GM20431 (cell line): ENCODE data around the gene RAB40B.

ENCODE experiments used
- in situ Hi-C: fragments of 300-500 bp; cut with MseI, MboI; formaldehyde crosslinking; loops from one replicate; pipeline ENCODE4 v1.15.0; 2020; ENCODE audit warnings: low sequenced_read_pairs; ENCODE audit not compliant: unreplicated experiment

The RAB40B gene

DNA sequence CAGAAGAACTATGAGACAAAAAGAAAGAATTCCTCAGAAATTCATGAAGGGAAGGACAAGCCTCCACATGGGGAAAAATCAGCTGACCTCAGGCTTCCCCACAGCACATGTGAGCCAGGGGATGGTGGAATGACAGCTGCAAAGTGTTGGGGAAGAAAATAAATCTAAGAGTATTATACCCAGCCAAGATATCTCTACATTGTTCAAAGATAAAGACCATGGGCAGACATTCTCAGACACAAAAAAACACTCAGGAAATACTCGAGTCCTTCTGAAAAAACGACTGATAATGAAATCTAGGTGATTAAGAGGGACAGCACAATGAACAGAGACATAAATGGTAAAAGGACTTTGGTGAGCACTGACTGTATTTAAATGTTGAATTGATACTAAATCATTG is 3.9 kb downstream of the RAB40B start:
- in situ Hi-C loops, result no loop called here

DNA sequence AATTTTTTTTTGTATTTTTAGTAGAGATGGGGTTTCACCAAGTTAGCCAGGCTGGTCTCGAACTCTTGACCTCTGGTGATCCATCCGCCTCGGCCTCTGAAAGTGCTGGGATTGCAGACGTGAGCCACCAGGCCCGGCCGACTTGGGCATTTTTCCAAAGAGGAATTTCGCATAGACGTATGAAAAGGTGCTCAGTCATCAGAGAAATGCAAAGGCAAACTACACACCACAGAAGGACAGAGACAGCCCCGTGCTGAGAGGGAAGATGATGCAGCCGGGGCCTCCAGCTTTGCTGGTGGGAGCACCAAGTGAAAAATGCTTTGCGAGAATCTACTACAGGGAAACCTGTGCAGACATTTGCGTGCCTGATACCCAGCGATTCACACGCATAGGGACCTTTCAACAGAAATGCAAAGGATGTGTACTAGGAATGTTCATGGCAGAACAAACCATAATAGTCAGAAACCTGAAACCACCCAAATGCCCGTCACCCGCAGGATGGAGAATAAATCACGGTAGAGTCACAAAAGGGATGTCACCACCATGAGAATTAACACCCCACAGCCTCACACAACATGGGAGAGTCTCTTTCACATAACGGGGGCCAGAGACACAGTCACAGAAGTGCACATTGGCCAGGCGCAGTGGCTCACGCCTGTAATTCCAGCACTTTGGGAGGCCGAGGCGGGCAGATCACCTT is 5.2 kb downstream of the RAB40B start:
- in situ Hi-C loops, result no loop called here

- in situ Hi-C loops, result no loop called here
These were observed 6.2 kb downstream of the RAB40B start for GRCh38 chr17:82692268-82692667.

DNA sequence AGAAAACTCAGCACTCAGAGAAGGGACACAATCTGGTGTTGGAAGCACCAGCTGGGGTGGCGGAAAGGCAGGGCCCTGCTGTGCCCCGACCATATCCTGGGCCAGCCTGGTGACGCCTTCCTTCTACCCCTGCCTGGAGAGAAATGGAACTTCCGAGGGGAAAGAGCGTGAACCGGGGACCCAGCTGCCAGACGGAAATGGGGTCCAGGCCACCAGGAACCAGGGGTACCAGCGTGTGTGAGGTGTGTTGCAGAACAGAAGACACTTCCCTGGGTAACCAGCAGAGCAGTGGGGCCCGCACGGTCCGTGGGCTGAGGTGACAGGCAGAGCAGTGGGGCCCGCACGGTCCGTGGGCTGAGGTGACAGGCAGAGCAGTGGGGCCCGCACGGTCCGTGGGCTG is 6.8 kb downstream of the RAB40B start:
- in situ Hi-C loops, result no loop called here

GRCh38 chr17:82690786-82691489 is 7.6 kb downstream of the RAB40B start:
- in situ Hi-C loops, result no loop called here

GRCh38 chr17:82689077-82689476 is 9.4 kb downstream of the RAB40B start:
- in situ Hi-C loops, result no loop called here

DNA sequence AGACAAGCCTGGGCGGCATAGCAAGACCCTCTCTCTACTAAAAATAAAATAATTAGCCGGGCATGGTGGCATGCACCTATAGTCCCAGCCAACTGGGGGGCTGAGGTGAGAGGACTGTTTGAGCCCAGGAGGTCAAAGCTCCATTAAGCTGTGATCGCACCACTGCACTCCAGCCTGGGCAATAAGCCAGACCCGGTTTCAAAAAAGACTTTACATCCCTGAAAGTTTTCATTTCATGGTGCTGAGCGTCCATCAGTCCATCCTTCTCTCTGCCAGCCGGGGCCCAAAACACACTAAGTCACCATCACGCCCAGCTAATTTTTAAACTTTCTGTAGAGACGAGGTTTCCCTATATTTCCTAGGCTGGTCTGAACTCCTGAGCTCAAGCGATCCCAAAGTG is 10.6 kb downstream of the RAB40B start:
- in situ Hi-C loops, result no loop called here

GRCh38 chr17:82687375-82687861 is 11.1 kb downstream of the RAB40B start:
- in situ Hi-C loops, result no loop called here

- in situ Hi-C loops, result no loop called here
These were observed 11.9 kb downstream of the RAB40B start for GRCh38 chr17:82686366-82687324.

DNA sequence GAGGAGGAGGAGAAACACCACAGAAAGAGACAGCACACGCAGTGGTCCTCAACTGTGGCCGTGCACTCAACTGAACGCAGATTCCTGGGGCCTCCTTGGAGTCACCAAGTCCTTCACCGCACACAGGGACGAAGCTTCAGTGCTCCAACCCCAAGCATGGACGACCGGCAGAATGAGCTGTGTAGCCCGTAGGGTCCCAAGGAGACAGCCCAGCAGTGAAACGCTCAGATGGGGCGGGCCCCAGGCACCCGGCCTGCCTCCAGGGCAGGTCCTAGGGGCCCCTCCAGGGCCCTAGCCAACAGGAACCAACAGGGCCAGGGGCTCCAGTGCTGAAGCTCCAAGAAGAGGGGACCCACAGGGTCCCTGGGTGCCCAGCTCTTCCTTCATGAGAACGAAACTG is 13.2 kb downstream of the RAB40B start:
- in situ Hi-C loops, result no loop called here

DNA sequence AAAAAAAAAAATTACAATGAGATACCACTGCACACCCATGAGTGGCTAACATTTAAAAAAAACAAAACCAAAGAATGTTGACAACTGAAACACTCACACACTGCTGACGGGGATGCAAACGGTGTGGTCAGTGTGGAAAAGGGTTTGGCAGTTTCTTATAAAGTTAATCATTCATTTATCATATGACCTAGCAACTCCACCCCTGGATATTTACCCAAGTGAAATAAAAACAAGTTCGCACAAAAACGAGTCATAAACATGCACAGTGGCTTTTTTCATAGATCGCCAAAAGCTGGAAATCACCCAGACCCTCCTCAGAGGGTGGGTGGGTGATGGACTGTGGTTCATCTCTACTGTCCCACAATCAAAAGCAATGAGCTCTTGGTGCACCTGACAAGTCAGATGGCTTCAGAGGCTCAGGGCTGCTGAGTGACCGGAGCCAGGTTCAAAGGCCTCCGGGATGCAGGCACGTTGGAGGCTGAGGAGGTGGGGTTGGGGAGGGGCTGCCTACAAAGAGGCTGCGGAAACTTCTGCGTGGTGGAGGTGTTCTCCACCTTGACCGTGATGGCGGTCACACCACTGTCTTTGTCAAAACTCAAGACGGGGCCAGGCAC is 14.2 kb downstream of the RAB40B start:
- in situ Hi-C loops, result no loop called here

DNA sequence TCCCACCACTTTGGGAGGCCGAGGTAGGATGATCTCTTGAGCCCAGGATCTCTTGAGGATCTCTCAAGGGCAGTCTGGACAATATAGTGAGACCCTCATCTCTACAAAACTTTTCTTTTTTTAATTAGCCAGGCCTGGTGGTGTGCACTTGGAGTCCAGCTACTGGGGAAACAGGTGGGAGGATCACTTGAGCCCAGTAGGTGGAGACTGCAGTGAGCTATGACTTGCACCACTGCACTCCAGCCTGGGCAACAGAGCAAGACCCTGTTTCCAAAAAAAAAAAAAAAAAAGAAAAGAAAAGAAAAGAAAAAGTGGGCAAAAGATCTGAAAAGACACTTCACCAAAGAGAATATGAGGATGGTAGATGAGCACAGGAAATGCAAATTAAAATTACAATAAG is 15.0 kb downstream of the RAB40B start:
- in situ Hi-C loops, result no loop called here

DNA sequence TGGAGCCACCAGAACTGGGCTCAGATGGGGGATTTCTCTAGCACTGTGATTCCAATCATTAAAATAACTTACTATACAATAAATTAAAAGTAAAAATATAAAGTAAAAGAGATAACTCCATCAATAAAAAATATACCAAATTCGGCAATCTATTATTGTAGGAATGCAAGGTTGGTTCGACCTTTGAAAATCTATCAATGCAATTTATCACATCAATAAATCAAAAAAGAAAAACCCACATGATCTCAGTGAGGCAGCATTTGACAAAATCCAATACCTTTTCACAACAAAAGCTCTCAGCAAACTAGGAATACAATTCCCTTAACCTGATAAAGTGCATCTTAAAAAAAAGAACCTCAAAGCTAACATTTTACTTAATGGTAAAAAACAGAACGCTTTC is 17.0 kb downstream of the RAB40B start:
- in situ Hi-C loops, result no loop called here

DNA sequence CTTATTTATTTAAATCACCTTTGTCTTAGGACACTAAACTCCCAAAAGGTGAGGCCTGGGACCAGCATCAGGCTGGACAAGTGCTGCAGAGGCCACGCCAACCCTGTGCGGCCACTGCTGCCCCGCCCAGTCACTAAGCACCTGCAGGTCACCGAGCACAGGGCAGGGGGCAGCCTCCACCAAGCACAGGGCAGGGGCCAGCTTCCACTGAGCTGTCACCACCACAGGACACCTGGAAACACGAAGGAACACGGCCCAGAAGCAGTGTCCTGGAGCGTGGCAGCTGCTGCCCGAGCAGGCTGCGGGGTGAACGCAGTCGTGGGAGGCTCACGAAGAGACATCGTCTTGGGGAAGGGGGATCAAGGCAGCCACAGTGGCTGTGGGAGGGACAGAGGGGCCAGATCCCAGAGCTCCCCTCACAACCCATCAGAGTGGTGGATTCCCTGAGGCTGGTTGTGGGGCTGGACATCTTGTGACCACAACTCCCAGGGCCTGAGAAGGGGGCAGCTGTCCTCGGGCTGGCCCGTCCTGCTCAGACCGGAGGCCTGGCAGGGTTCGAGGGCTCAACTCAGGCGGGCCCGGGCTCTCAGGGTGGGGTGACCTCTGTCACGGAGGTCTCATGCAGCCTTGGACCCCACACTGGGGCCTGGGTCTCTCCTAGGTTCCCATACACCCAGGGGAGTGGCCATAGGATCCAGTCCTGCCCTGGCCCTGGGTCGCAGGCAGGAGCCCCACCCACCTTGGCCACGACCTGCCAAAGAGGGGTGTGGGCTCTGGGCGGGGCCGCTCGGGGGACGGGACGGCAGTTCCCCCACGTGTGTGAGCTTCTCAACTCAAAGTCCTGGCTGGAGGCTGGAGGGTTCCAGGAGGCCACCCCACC is 18.7 kb downstream of the RAB40B start:
- in situ Hi-C loops, result no loop called here

DNA sequence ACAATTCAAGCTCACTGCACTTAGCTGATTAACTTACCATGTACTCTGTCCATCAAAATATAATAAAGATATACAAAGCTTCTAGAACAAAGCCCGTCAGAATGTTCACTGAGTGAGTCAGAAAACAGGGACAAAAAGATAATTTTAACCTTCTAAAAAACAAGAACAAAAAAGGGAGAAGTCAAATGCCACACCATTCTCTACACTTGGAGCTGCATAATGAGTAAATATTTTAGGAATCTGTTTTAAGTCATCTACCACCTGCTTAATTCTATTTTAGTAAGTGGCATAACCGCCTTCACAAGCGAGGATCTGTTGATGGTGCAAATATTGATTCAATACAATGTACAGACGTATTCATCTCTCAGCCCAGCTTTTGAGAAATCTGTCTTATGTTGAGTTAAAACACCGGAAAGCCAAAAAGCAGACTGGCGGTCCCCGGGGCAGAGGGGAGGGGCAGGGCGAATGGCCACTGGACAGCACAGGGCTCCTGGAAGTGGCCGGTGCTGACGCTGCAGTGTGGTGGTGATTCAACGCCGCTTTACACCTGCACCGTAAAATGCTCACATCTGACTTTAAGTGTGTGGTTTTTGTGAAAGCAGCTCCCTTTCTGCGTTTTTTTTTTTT is 20.1 kb downstream of the RAB40B start:
- in situ Hi-C loops, result no loop called here

DNA sequence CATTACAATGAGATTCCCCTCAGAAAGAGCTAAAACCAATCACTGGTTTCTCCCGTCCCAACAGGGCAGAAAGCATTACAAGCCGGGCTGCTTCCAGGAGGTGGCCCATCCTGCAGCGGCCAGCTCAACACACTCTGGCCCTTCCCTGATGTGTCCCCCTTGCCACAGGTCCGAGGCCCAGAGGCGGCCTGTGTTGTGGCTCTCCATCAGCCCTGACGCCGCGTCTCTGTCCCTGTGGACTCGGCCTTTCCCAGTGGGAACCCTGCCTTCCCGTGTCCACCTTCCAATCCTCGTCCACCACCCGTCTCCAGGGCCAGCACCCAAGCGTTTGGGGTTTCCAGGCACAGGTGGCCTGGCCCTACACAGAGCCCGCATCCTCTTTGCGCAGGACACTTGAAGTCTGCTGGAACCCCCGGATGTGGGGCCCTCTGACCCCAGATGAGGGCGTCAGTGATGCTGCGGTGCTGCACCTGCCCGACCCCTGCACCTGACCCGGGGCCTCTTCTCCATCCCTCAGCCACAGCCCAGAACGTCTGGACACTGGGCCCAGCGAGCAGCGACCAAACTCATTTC is 21.1 kb downstream of the RAB40B start:
- in situ Hi-C loops, result no loop called here

DNA sequence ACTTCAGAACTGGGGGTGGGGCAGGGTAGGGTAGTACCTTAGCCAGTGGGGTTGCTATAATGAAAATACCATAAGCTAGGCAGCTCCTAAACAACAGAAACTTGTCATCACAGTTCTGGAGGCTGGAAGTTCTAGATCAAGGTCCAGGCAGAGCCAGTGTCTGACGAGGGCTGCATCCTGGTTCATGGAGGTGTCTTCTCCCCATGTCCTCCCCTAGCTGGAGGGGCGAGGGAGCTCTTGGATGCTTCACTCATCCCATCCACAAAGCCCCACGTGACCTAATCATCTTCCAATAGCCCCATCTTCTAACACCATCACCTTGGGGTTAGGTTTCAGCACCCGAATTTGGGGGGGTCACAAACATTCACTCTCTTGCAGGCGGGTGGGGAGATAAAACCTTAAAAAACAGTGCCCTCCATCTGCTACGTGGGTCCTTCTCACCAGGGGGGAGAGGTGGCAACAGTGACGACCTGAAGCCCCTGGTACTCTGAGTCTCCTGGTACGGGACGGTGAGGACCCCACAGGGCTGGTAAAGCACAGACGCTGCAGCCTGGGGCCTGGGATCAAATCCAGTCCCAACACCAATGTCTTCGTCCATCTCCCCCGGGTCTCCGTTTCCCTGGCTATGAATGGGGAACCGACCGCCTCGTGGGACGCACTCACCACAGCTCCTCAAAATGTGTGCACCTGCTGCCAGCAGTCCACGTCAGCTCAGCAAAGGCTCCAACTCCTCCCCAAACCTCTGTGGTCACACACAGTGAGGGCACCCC is 22.8 kb downstream of the RAB40B start:
- in situ Hi-C loops, result no loop called here
